ENCODE measurements around the gene SCN8A.

- TF ChIP-seq CTCF (IDR thresholded peaks at IDR 0.05; ENCODE audit: insufficient read depth, low read length) (peak; percentile 40), POLR2AphosphoS5 (IDR thresholded peaks at IDR 0.05; ENCODE audit: low read depth) (no peak), GABPA (IDR thresholded peaks at IDR 0.05; ENCODE audit: low read depth) (no peak)
Observed at GRCh38 chr12:51823875-51824565, 233.0 kb downstream of the SCN8A start.

Measured in HL-60 (cell line).